Erythroblast (primary cell): Measurements from ENCODE around the gene ADAMTS18.

Experiments
- GATA1 ChIP-seq: IDR thresholded peaks from 2 replicates; pipeline ENCODE4 v1.6.1; 2011; ENCODE audit warnings: low read depth, mild to moderate bottlenecking, control low read depth, low read length, moderate library complexity
- POLR2A ChIP-seq: IDR thresholded peaks from 2 replicates; pipeline ENCODE4 v1.6.1; 2011; ENCODE audit warnings: mild to moderate bottlenecking, low read length

DNA sequence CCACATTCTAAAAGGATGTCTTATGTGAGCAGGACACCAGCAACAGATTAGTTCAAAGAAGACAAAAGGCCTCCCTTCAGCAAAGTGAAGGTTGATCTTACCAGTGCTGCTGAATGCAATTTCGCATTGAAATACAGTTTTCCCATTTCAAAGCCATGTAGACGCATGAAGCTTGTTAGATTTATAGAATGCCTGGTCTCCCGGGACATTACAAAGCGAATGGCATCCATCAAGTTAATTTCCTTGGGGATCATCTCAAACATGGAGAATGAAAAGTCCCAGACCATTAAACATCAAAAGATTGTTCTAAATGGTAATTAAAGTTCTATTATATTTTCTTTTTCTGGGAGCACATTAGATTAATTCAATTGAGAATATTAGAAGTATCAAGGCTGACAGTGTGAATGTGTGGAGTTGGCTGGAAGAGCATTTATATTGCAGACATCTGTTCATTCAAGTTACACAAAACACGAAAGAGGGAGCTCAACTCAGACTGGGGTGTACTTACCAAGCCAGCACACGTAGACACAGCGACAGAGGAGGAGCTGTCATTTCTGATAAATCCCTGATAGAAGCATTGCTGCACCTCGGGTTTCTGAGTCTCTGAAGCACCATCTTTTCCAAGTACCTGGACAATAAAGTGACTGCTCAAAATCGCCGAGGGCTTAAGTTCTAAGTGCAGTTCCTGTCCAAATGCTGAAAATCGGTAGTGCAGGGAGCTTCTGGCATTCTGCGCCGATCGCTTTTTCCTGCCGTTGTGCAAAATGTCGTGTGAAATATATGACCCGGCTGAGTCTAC is 3.8 kb downstream of the ADAMTS18 start:
- TF ChIP-seq POLR2A, result no peak
- TF ChIP-seq GATA1, result no peak
